GM23338 (cell line): ENCODE results near the gene HLA-DOB.

ENCODE experiments used
- CREB1 ChIP-seq: fragments of 250-450 bp; sonication (Bioruptor Pico); IDR thresholded peaks from 2 replicates; pipeline ENCODE4 v1.5.0; 2020; ENCODE audit warnings: low read depth, mild to moderate bottlenecking, moderate library complexity
- EZH2 ChIP-seq: fragments of 200-600 bp; sonication (generic); IDR thresholded peaks from one replicate; pipeline ENCODE4 v1.8.0; 2017; ENCODE audit warnings: antibody characterized with exemption, mild to moderate bottlenecking, low read depth; ENCODE audit not compliant: unreplicated experiment
- EZH2phosphoT487 ChIP-seq: fragments of 200-600 bp; sonication (generic); IDR thresholded peaks from one replicate; pipeline ENCODE4 v1.8.1; 2018; ENCODE audit warnings: antibody characterized with exemption; ENCODE audit not compliant: unreplicated experiment
- JUNB ChIP-seq: IDR thresholded peaks from one replicate; pipeline ENCODE4 v1.6.1; 2016; ENCODE audit warnings: antibody characterized with exemption; ENCODE audit not compliant: unreplicated experiment
- POLR2AphosphoS5 ChIP-seq: IDR thresholded peaks from 2 replicates; pipeline ENCODE4 v1.6.1; 2016; ENCODE audit warnings: antibody characterized with exemption, low read depth
- STAT1 ChIP-seq: IDR thresholded peaks from one replicate; pipeline ENCODE4 v1.6.1; 2016; ENCODE audit warnings: antibody characterized with exemption; ENCODE audit not compliant: unreplicated experiment
- ZNF114 ChIP-seq: fragments of 250-450 bp; sonication (Bioruptor Pico); IDR thresholded peaks from 2 replicates; pipeline ENCODE4 v1.5.0; 2020; ENCODE audit warnings: mild to moderate bottlenecking, moderate library complexity
- TF ChIP-seq, protein P1 (sequence below), 2 experiments: fragments of 200-600 bp in 1 of 2; sonication (generic) in 1 of 2; conservative IDR thresholded peaks; 2 replicates each; pipeline versions ENCODE4 v1.5.1 to v1.6.1; 2016 to 2017; ENCODE audit warnings: antibody characterized with exemption in 2 of 2, low read depth in 2 of 2, mild to moderate bottlenecking in 2 of 2, moderate library complexity in 1 of 2
- TF ChIP-seq, protein P2 (sequence below): IDR thresholded peaks from one replicate; pipeline ENCODE4 v1.6.1; 2018; ENCODE audit warnings: antibody characterized with exemption; ENCODE audit not compliant: unreplicated experiment

DNA sequence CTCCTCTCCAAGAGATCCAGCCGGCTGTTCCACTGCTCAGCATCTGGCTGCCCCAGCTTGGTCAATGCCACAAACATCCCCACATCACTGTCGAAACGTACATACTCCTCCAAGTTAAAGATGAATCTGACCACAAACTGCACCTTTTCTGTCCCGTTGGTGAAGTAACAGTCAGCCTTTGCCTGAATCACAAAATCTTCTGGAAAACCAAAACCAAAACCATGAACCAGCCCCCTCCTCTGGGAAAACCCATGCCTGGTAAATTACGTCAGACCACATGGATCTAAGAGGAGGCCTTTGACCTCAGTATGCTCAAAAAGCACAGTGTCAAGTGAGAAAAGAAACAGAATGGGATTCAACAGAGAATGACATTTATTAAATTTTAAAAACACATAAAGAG is 1.7 kb downstream of the HLA-DOB start:
- TF ChIP-seq, protein P1, sequence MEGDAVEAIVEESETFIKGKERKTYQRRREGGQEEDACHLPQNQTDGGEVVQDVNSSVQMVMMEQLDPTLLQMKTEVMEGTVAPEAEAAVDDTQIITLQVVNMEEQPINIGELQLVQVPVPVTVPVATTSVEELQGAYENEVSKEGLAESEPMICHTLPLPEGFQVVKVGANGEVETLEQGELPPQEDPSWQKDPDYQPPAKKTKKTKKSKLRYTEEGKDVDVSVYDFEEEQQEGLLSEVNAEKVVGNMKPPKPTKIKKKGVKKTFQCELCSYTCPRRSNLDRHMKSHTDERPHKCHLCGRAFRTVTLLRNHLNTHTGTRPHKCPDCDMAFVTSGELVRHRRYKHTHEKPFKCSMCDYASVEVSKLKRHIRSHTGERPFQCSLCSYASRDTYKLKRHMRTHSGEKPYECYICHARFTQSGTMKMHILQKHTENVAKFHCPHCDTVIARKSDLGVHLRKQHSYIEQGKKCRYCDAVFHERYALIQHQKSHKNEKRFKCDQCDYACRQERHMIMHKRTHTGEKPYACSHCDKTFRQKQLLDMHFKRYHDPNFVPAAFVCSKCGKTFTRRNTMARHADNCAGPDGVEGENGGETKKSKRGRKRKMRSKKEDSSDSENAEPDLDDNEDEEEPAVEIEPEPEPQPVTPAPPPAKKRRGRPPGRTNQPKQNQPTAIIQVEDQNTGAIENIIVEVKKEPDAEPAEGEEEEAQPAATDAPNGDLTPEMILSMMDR (conservative IDR thresholded peaks at IDR 0.05; ENCODE audit: low read depth in 2 of 2), result no peak
- TF ChIP-seq EZH2phosphoT487, result no peak
- no peak for TF ChIP-seq JUNB
- TF ChIP-seq, protein P2, sequence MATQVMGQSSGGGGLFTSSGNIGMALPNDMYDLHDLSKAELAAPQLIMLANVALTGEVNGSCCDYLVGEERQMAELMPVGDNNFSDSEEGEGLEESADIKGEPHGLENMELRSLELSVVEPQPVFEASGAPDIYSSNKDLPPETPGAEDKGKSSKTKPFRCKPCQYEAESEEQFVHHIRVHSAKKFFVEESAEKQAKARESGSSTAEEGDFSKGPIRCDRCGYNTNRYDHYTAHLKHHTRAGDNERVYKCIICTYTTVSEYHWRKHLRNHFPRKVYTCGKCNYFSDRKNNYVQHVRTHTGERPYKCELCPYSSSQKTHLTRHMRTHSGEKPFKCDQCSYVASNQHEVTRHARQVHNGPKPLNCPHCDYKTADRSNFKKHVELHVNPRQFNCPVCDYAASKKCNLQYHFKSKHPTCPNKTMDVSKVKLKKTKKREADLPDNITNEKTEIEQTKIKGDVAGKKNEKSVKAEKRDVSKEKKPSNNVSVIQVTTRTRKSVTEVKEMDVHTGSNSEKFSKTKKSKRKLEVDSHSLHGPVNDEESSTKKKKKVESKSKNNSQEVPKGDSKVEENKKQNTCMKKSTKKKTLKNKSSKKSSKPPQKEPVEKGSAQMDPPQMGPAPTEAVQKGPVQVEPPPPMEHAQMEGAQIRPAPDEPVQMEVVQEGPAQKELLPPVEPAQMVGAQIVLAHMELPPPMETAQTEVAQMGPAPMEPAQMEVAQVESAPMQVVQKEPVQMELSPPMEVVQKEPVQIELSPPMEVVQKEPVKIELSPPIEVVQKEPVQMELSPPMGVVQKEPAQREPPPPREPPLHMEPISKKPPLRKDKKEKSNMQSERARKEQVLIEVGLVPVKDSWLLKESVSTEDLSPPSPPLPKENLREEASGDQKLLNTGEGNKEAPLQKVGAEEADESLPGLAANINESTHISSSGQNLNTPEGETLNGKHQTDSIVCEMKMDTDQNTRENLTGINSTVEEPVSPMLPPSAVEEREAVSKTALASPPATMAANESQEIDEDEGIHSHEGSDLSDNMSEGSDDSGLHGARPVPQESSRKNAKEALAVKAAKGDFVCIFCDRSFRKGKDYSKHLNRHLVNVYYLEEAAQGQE, result no peak
- no peak for TF ChIP-seq EZH2
- no peak for TF ChIP-seq CREB1
- no peak for TF ChIP-seq POLR2AphosphoS5
- no peak for TF ChIP-seq STAT1
- no peak for TF ChIP-seq ZNF114 (CRISPR knock-in tag)
